Umbilical cord (tissue), 2 donors: ENCODE measurements around the gene SLC44A3. TPM values are rescaled to one million over a fixed set of nuclear protein-coding genes. Genes with fewer than 3 reads are reported as not detected.
"Not testable (repeated sequence)": the region's sequence is repeated elsewhere in the genome, so short reads cannot be mapped to it uniquely, and the experiment has no call there.

ENCODE experiments used
- DNase-seq: peaks from one replicate; pipeline ENCODE4 v3.0.0-alpha.2; 2015; ENCODE audit warnings: low spot score
- total RNA-seq: library from RNA; depleted of rRNA; stranded (reverse); fragments of >200 nt; gene quantifications from one replicate; pipeline ENCODE4 v1.2.3, GENCODE V29; 2014; ENCODE audit warnings: low replicate concordance; ENCODE audit not compliant: insufficient read depth

The SLC44A3 gene
- total RNA-seq, 1 donor from 2014 or later: 5.1 TPM

GRCh38 chr1:94931254-94931841, 111.2 kb downstream of the SLC44A3 start:
- no peak for DNase-seq

- no peak for DNase-seq
Observed at GRCh38 chr1:94934551-94934950, 114.4 kb downstream of the SLC44A3 start.

- no peak for DNase-seq
Observed at GRCh38 chr1:94935034-94935433, 114.9 kb downstream of the SLC44A3 start.

- DNase-seq: no peak
Observed at GRCh38 chr1:94935476-94935875, 115.3 kb downstream of the SLC44A3 start.

GRCh38 chr1:94936861-94937620, 116.9 kb downstream of the SLC44A3 start:
- peak; percentile 66 for DNase-seq

GRCh38 chr1:94937820-94938219, 117.7 kb downstream of the SLC44A3 start:
- DNase-seq: no peak

- no peak for DNase-seq
Observed at GRCh38 chr1:94940738-94941137, 120.6 kb downstream of the SLC44A3 start.

GRCh38 chr1:94941480-94941879, 121.3 kb downstream of the SLC44A3 start:
- DNase-seq: not testable (repeated sequence)

- no peak for DNase-seq
Observed at GRCh38 chr1:94942171-94943128, 122.3 kb downstream of the SLC44A3 start.

Other genes starting within 250 kb of the SLC44A3 start
- 357 TPM for gene CNN3, start 106.8 kb downstream of the SLC44A3 start, total RNA-seq